Osteoblast (primary cell): ENCODE results near the gene ADAM15. TPM values are rescaled to one million over a fixed set of nuclear protein-coding genes. Genes with fewer than 3 reads are reported as not detected.

Source experiments
- DNase-seq: peaks from one replicate; pipeline ENCODE4 v3.0.0; 2011; ENCODE audit warnings: low spot score, mixed read lengths; ENCODE audit not compliant: insufficient read length; ENCODE audit errors: missing footprints
- H2AFZ ChIP-seq: 2 replicates; pipeline ENCODE4 v1.6.0; 2011; ENCODE audit warnings: mild to moderate bottlenecking, low read length
- H3K27ac ChIP-seq: 2 replicates; pipeline ENCODE4 v1.5.1; 2011; ENCODE audit warnings: mild to moderate bottlenecking, low read depth, low read length, moderate library complexity
- H3K27me3 ChIP-seq: 2 replicates; pipeline ENCODE4 v1.6.0; 2012; ENCODE audit warnings: mild to moderate bottlenecking, control low read depth, inconsistent platforms, low read length, moderate library complexity; ENCODE audit not compliant: insufficient read depth
- H3K36me3 ChIP-seq: 2 replicates; pipeline ENCODE4 v1.5.1; 2011; ENCODE audit warnings: mild to moderate bottlenecking, low read length, control low read depth, moderate library complexity; ENCODE audit not compliant: insufficient read depth
- H3K4me1 ChIP-seq: 2 replicates; pipeline ENCODE4 v1.5.1; 2011; ENCODE audit warnings: mild to moderate bottlenecking, low read length, control low read depth, moderate library complexity; ENCODE audit not compliant: insufficient read depth
- H3K4me2 ChIP-seq: 2 replicates; pipeline ENCODE4 v1.6.0; 2011; ENCODE audit warnings: mild to moderate bottlenecking, low read length; ENCODE audit not compliant: insufficient read depth
- H3K4me3 ChIP-seq: fragments of 200-600 bp; sonication (generic); 3 replicates; pipeline ENCODE4 v1.5.1; 2012; ENCODE audit warnings: mild to moderate bottlenecking, low read length, inconsistent platforms; ENCODE audit not compliant: insufficient read depth
- H3K79me2 ChIP-seq: 2 replicates; pipeline ENCODE4 v1.6.0; 2012; ENCODE audit warnings: mild to moderate bottlenecking, low read length, control low read depth, inconsistent platforms; ENCODE audit not compliant: insufficient read depth
- H3K9me3 ChIP-seq: 2 replicates; pipeline ENCODE4 v1.5.1; 2011; ENCODE audit warnings: low read depth, low read length, control low read depth
- H4K20me1 ChIP-seq: 2 replicates; pipeline ENCODE4 v1.6.0; 2012; ENCODE audit warnings: mild to moderate bottlenecking, low read length, control low read depth; ENCODE audit not compliant: insufficient read depth
- CTCF ChIP-seq: IDR thresholded peaks from 2 replicates; pipeline ENCODE4 v1.5.1; 2011; ENCODE audit warnings: mild to moderate bottlenecking, low read depth, low read length, moderate library complexity; ENCODE audit errors: extremely low read depth
- total RNA-seq: library from RNA; depleted of rRNA; stranded (reverse); fragments of >200 nt; gene quantifications from 2 replicates; pipeline ENCODE4 v1.2.3, GENCODE V29; 2012

Gene ADAM15
- total RNA-seq, 1 donor, result 101 TPM

DNA sequence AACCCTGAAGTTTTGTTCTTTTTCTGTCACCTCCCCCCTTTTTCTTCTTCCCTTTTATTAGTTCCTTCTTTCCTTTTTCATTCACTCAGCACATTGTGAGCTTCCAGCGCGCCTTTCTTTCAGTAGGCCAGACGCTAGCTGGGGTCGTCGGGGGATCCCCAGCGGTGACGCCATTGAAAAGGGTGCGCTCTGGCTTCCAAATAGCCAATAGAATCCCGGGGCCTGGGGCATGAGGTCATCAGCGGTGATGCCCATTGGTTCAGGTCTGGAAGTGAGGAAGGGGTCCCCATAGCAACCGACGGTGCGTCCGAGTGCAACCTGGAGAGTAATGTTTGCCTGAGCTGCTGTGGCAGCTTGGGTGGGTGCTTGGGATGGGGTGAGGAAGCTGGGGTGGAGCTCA is 20.6 kb downstream of the ADAM15 start:
- peaks cover 16% of the 10 kb centered on the region for H3K27me3 ChIP-seq
- no peaks in the 10 kb centered on the region for H3K36me3 ChIP-seq
- peak overlapping the region; percentile 94 for H3K4me2 ChIP-seq
- DNase-seq, result peak; percentile 37
- no peaks in the 10 kb centered on the region for H3K9me3 ChIP-seq
- no peaks in the 10 kb centered on the region for H4K20me1 ChIP-seq
- H3K4me1 ChIP-seq, result peaks cover 5% of the 10 kb centered on the region
- no peak for TF ChIP-seq CTCF
- no peak overlapping the region for H3K27ac ChIP-seq
- no peak overlapping the region for H2AFZ ChIP-seq
- H3K4me3 ChIP-seq, result no peak overlapping the region
- no peaks in the 10 kb centered on the region for H3K79me2 ChIP-seq

DNA sequence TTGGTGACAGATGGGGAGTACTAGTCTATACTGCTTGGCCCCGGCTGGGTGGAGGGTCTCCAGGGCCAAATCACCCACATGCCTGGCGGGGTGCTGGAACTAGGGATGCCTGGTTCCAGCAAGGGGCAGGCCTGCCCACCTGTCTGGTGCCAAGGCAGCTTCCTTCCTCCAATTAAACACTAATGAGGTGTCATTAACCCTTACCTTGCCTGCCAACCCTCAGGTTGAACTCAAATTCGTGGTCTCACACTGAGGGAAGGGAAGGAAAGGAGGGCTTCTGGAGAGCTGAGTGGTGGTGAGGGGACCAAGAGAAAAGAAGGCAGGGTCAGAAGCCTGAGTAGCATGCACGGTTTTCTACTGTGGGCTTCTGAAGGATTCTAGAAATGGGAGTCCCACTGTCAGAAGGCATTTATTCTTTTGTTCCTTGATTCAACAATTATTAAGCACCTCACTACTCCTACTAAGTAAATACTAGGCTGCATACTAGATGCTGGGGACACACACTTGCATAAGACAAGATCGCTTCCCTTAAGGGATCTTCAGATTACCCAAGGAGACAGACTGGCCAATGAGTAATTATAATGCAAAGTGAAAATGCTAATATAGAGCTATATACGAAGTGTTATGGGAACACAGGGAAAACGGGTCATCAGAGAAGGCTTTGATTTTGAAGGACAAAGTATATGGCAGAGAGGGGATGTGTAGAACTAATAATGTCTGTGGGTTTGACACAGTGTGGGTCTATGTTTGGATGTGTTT is 21.6 kb downstream of the ADAM15 start:
- H3K4me1 ChIP-seq, result peaks cover 5% of the 10 kb centered on the region

GRCh38 chr1:155073377-155074242 is 22.5 kb downstream of the ADAM15 start:
- H3K36me3 ChIP-seq, result no peaks in the 10 kb centered on the region
- H2AFZ ChIP-seq, result no peak overlapping the region
- H3K4me2 ChIP-seq, result no peak overlapping the region
- no peaks in the 10 kb centered on the region for H3K9me3 ChIP-seq
- peaks cover 16% of the 10 kb centered on the region for H3K27me3 ChIP-seq
- H3K27ac ChIP-seq, result no peak overlapping the region
- no peak overlapping the region for H3K4me3 ChIP-seq
- TF ChIP-seq CTCF, result no peak
- peak; percentile 23 for DNase-seq
- H3K4me1 ChIP-seq, result peaks cover 5% of the 10 kb centered on the region
- no peaks in the 10 kb centered on the region for H4K20me1 ChIP-seq
- no peaks in the 10 kb centered on the region for H3K79me2 ChIP-seq

More for the DNA sequence above, 21.6 kb downstream of the ADAM15 start:
- peaks cover 16% of the 10 kb centered on the region for H3K27me3 ChIP-seq
- no peaks in the 10 kb centered on the region for H3K79me2 ChIP-seq
- DNase-seq, result peak; percentile 63
- H2AFZ ChIP-seq, result no peak overlapping the region
- H3K27ac ChIP-seq, result no peak overlapping the region
- no peak overlapping the region for H3K4me3 ChIP-seq
- no peak for TF ChIP-seq CTCF
- no peak overlapping the region for H3K4me2 ChIP-seq
- no peaks in the 10 kb centered on the region for H3K9me3 ChIP-seq
- no peaks in the 10 kb centered on the region for H4K20me1 ChIP-seq
- H3K36me3 ChIP-seq, result no peaks in the 10 kb centered on the region

DNA sequence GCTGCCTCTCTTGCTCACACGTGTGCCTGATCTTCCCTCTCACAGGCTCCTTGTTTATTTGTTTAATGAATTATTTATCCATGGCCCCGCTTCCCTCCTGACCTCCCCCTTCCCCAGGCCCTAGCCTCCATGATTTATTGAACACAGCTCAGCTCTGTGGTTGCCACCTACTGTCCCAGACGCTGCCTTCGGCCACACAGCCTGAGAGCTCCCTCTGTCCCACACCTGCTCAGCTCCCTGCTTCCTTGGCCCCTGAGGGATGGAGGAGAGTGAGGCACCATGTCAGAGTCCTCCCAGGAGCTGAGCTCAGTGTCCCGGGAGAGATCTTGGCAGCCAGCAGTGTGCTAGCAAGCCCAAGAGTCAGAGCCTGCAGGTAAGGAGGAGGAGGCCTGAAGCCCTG is 24.4 kb downstream of the ADAM15 start:
- peaks cover 34% of the 10 kb centered on the region for H3K27me3 ChIP-seq
- H4K20me1 ChIP-seq, result no peaks in the 10 kb centered on the region
- H3K9me3 ChIP-seq, result no peaks in the 10 kb centered on the region
- no peak overlapping the region for H3K27ac ChIP-seq
- peaks cover 7% of the 10 kb centered on the region for H3K4me1 ChIP-seq
- DNase-seq, result peak; percentile 58
- no peak overlapping the region for H3K4me3 ChIP-seq
- no peaks in the 10 kb centered on the region for H3K36me3 ChIP-seq
- no peak overlapping the region for H3K4me2 ChIP-seq
- no peaks in the 10 kb centered on the region for H3K79me2 ChIP-seq
- H2AFZ ChIP-seq, result no peak overlapping the region
- no peak for TF ChIP-seq CTCF
